PC-3 (cell line): ENCODE results near the gene TNKS1BP1. TPM values are rescaled to one million over a fixed set of nuclear protein-coding genes. Genes with fewer than 3 reads are reported as not detected.

Source experiments
- ATAC-seq: fragments of 200-7000 bp; cut with Tn5 transposase; 2 replicates; pipeline ENCODE4 v1.9.1; 2020; ENCODE audit warnings: mild to moderate bottlenecking, moderate library complexity
- BruUV-seq: library from RNA; stranded (reverse); fragments of 400-500 nt; replicated peaks from 2 replicates; lab custom pipeline; 2021; lab: Mats Ljungman, UMichigan
- CTCF ChIA-PET: fragments of 300-600 bp; sonication (Branson Sonifier 250); formaldehyde crosslinking; loops from one replicate; lab custom pipeline; 2022; ENCODE audit warnings: antibody characterized with exemption; lab: Charles Lee
- POLR2A ChIA-PET: fragments of 300-600 bp; sonication (Branson Sonifier 250); formaldehyde crosslinking; loops from one replicate; lab custom pipeline; 2022; ENCODE audit warnings: antibody characterized with exemption; ENCODE audit not compliant: unreplicated experiment; lab: Charles Lee
- DNase-seq: peaks from one replicate; pipeline ENCODE4 v3.0.0-alpha.2; 2015
- H2AFZ ChIP-seq: fragments of 300-600 bp; sonication (generic); 2 replicates; pipeline ENCODE4 v1.6.0; 2016; ENCODE audit warnings: antibody characterized with exemption, low read length
- H3F3A ChIP-seq: fragments of 300-600 bp; sonication (generic); one replicate; pipeline ENCODE4 v1.6.0; 2017; ENCODE audit warnings: antibody characterized with exemption, low read length, control low read depth, mild to moderate bottlenecking; ENCODE audit not compliant: unreplicated experiment
- H3K27ac ChIP-seq: fragments of 300-600 bp; sonication (generic); 2 replicates; pipeline ENCODE4 v1.5.1; 2016; ENCODE audit warnings: mild to moderate bottlenecking, low read length
- H3K27me3 ChIP-seq: fragments of 300-600 bp; sonication (generic); 2 replicates; pipeline ENCODE4 v1.6.1; 2016; ENCODE audit warnings: low read length, mixed read lengths
- H3K36me3 ChIP-seq: fragments of 300-600 bp; sonication (generic); 2 replicates; pipeline ENCODE4 v1.6.1; 2016; ENCODE audit warnings: low read depth, mixed run types, low read length, mixed read lengths
- H3K4me1 ChIP-seq: fragments of 300-600 bp; sonication (generic); 2 replicates; pipeline ENCODE4 v1.5.1; 2016; ENCODE audit warnings: low read length; ENCODE audit not compliant: insufficient read depth
- H3K4me2 ChIP-seq: fragments of 300-600 bp; sonication (generic); 2 replicates; pipeline ENCODE4 v1.6.0; 2016; ENCODE audit warnings: low read length
- H3K4me3 ChIP-seq: fragments of 300-600 bp; sonication (generic); 2 replicates; pipeline ENCODE4 v1.5.1; 2016; ENCODE audit warnings: mild to moderate bottlenecking, low read length, mixed read lengths
- H3K79me2 ChIP-seq: fragments of 300-600 bp; sonication (generic); 2 replicates; pipeline ENCODE4 v1.6.1; 2017; ENCODE audit warnings: low read length, mixed read lengths
- H3K9ac ChIP-seq: fragments of 300-600 bp; sonication (generic); 2 replicates; pipeline ENCODE4 v1.6.0; 2016; ENCODE audit warnings: mild to moderate bottlenecking, low read length
- H3K9me2 ChIP-seq: fragments of 300-600 bp; sonication (generic); replicated peaks from 2 replicates; pipeline ENCODE4 v1.6.1; 2016; ENCODE audit warnings: mixed run types, low read length, mixed read lengths
- H3K9me3 ChIP-seq: fragments of 300-600 bp; sonication (generic); 2 replicates; pipeline ENCODE4 v1.6.1; 2016; ENCODE audit warnings: low read length, mixed read lengths
- H4K20me1 ChIP-seq: fragments of 300-600 bp; sonication (generic); 2 replicates; pipeline ENCODE4 v1.6.1; 2016; ENCODE audit warnings: low read length, mixed read lengths
- EZH2 ChIP-seq: fragments of 300-600 bp; sonication (generic); IDR thresholded peaks from one replicate; pipeline ENCODE4 v1.6.1; 2017; ENCODE audit warnings: antibody characterized with exemption, mild to moderate bottlenecking, low read length; ENCODE audit not compliant: unreplicated experiment
- EZH2phosphoT487 ChIP-seq: fragments of 300-600 bp; sonication (generic); IDR thresholded peaks from 2 replicates; pipeline ENCODE4 v1.6.1; 2018; ENCODE audit warnings: mild to moderate bottlenecking, antibody characterized with exemption, low read length, borderline replicate concordance
- intact Hi-C: fragments of 100-400 bp; cut with micrococcal nuclease; formaldehyde crosslinking; loops from 2 replicates; pipeline ENCODE4 v1.9.0; 2023
- total RNA-seq: library from RNA; depleted of rRNA; stranded (reverse); fragments of >200 nt; gene quantifications from 2 replicates; pipeline ENCODE4 v1.2.3, GENCODE V29; 2014
- TF ChIP-seq, protein P1 (sequence below): fragments of 300-600 bp; sonication (generic); conservative IDR thresholded peaks from 2 replicates; pipeline ENCODE4 v1.5.1; 2017; ENCODE audit warnings: antibody characterized with exemption, low read depth, mild to moderate bottlenecking, low read length

The TNKS1BP1 gene
- total RNA-seq, 1 experiment from 2014 or later, result 89.6 TPM

- peaks cover 14% of the 10 kb centered on the region; the same call in 1 of the 2 replicates for H4K20me1 ChIP-seq
- POLR2A ChIA-PET, result interaction anchor here (0.6 kb wide), 1 partner anchor 79 kb away, joined by 3 read pairs; no protein-coding TSS in a partner anchor
These were observed 948 bp downstream of the TNKS1BP1 start for GRCh38 chr11:57323855-57324153.

GRCh38 chr11:57323167-57323854, 1.4 kb downstream of the TNKS1BP1 start:
- ATAC-seq, result no peak
- intact Hi-C loops, result loop anchor here (5.0 kb wide), 1 partner anchor 1254 kb away; the partner anchor contains the start of genes LPXN and ZFP91
- DNase-seq, result peak; percentile 21
- no peak overlapping the region for H2AFZ ChIP-seq
- H3F3A ChIP-seq, result peaks cover 7% of the 10 kb centered on the region
- no peaks in the 10 kb centered on the region for H3K9me3 ChIP-seq
- H3K4me1 ChIP-seq, result peaks cover 53% of the 10 kb centered on the region
- peak overlapping the region; percentile 72 for H3K9ac ChIP-seq
- no peaks in the 10 kb centered on the region for H3K9me2 ChIP-seq
- H3K4me2 ChIP-seq, result peak overlapping the region; percentile 93
- peak overlapping the region; percentile 85 for H3K4me3 ChIP-seq
- H3K27me3 ChIP-seq, result no peaks in the 10 kb centered on the region
- H3K79me2 ChIP-seq, result peaks cover 40% of the 10 kb centered on the region
- CTCF ChIA-PET, result interaction anchor here (1.3 to 1.9 kb wide), 2 partner anchors 23 to 74 kb away, joined by 8 to 9 read pairs; no protein-coding TSS in a partner anchor
- peaks cover 14% of the 10 kb centered on the region; the same call in 1 of the 2 replicates for H4K20me1 ChIP-seq
- H3K36me3 ChIP-seq, result peaks cover 27% of the 10 kb centered on the region; the same call in 1 of the 2 replicates
- POLR2A ChIA-PET, result interaction anchor here (0.6 kb wide), 1 partner anchor 79 kb away, joined by 3 read pairs; no protein-coding TSS in a partner anchor
- no peak for TF ChIP-seq EZH2phosphoT487
- TF ChIP-seq EZH2, result no peak
- TF ChIP-seq, protein P1, sequence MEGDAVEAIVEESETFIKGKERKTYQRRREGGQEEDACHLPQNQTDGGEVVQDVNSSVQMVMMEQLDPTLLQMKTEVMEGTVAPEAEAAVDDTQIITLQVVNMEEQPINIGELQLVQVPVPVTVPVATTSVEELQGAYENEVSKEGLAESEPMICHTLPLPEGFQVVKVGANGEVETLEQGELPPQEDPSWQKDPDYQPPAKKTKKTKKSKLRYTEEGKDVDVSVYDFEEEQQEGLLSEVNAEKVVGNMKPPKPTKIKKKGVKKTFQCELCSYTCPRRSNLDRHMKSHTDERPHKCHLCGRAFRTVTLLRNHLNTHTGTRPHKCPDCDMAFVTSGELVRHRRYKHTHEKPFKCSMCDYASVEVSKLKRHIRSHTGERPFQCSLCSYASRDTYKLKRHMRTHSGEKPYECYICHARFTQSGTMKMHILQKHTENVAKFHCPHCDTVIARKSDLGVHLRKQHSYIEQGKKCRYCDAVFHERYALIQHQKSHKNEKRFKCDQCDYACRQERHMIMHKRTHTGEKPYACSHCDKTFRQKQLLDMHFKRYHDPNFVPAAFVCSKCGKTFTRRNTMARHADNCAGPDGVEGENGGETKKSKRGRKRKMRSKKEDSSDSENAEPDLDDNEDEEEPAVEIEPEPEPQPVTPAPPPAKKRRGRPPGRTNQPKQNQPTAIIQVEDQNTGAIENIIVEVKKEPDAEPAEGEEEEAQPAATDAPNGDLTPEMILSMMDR, result no peak
- no TSS peak for BruUV-seq
- H3K27ac ChIP-seq, result peak overlapping the region; percentile 82

More at GRCh38 chr11:57323855-57324153, 948 bp downstream of the TNKS1BP1 start:
- Histone ChIP-seq H3F3A (peaks cover 7% of the 10 kb centered on the region), H2AFZ (peak overlapping the region; percentile 40; the same call in 1 of the 2 replicates), H3K27ac (peak overlapping the region; percentile 13), H3K4me2 (peak overlapping the region; percentile 93), H3K27me3 (no peaks in the 10 kb centered on the region), H3K9me3 (no peaks in the 10 kb centered on the region), H3K4me1 (peaks cover 53% of the 10 kb centered on the region), H3K9ac (peak overlapping the region; percentile 72), H3K36me3 (peaks cover 31% of the 10 kb centered on the region), H3K4me3 (peak overlapping the region; percentile 85), H3K79me2 (peaks cover 37% of the 10 kb centered on the region), H3K9me2 (no peaks in the 10 kb centered on the region)
- CTCF ChIA-PET, result interaction anchor here (1.9 kb wide), 1 partner anchor 74 kb away, joined by 9 read pairs; no protein-coding TSS in a partner anchor
- DNase-seq, result no peak
- no peak for ATAC-seq
- BruUV-seq, result no TSS peak
- intact Hi-C loops, result loop anchor here (5.0 kb wide), 1 partner anchor 1253 kb away; the partner anchor contains the start of genes LPXN and ZFP91
- no peak for TF ChIP-seq EZH2phosphoT487
- TF ChIP-seq, protein P1, result no peak
- TF ChIP-seq EZH2, result no peak
